PFSK-1 (cell line): ENCODE measurements around the gene RASSF4.

Source experiments
- FOXP2 ChIP-seq: optimal IDR thresholded peaks from 2 replicates; pipeline ENCODE3; 2011; ENCODE audit warnings: borderline replicate concordance, control low read depth, inconsistent platforms; ENCODE audit not compliant: insufficient read depth; ENCODE audit errors: extremely low read length, extremely low read depth
- POLR2AphosphoS5 ChIP-seq: IDR thresholded peaks from 2 replicates; pipeline ENCODE4 v1.6.1; 2012; ENCODE audit warnings: low read depth, mild to moderate bottlenecking, control low read depth, low read length, moderate library complexity
- TAF1 ChIP-seq: IDR thresholded peaks from 2 replicates; pipeline ENCODE4 v1.6.1; 2012; ENCODE audit warnings: low read length, control low read depth, borderline replicate concordance; ENCODE audit not compliant: insufficient read depth

DNA sequence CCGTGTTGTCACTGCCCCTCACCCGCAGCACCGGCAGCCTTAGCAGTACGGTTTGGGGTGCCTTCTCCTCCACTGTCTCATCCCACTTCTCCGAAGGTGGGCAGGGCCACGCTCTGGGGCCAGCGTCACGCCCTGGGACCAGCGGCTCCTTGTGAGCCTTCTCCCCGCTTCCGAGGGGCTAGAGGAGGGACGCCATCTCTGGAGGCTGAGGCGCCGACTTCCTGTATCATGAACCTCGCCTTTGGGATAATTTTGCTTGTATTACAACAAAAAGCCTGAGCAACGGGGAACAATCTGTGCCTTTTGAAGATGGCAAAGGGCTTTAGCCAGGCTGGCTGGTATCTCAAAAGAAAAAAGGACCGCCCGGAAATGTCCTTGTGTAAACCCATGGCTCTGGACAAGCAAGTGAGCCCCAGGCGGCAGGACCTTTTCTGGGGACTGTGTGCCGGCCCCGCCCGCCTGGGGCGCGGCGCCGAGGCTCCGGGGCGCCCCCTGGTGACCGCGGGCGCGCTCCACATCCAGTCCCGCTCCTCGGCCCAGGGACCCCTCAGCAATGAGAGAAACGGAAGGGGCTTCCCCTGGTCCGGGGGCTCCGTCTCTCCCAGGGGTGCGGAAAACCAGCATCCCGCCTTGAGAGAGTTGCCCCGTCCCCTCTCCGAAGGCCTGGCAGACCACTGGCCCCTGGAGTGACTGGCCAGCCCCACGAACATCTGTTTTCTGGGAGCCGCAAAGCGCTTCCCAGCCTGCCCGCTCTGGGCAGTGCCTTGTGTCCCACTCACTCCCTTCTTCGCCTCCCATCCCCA, 15.2 kb downstream of the RASSF4 start:
- TF ChIP-seq TAF1, result no peak
- no peak for TF ChIP-seq POLR2AphosphoS5
- peak; percentile 44 for TF ChIP-seq FOXP2
